Amniotic epithelial cell (primary cell): ENCODE measurements around the gene LRRK1.

ENCODE experiments used
- DNase-seq: peaks from one replicate; pipeline ENCODE4 v3.0.0-alpha.2; 2010; ENCODE audit warnings: low read depth

The LRRK1 gene

GRCh38 chr15:101057841-101058407, 138.8 kb downstream of the LRRK1 start:
- no peak for DNase-seq

DNA sequence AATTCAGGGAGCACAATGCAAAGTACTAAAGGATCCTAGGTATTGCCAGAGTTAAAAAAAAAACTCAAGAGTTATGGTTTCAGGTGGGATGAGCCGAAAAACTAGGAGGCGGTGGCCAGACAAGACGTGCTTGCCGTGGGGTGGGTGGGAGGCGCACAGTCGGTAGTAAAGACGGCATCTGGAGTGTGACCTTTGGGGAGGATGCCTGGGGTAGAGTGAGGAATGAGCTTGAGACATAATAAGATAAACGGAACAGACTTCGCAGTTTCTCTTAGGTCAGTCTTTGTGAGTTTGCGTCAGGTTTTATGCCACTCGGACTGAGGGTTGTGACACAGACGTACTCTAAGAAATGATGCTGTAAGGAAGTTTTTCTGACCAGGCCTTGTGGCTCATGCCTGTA, 139.6 kb downstream of the LRRK1 start:
- no peak for DNase-seq

GRCh38 chr15:101059381-101060341, 140.5 kb downstream of the LRRK1 start:
- no peak for DNase-seq

- no peak for DNase-seq
Measured at GRCh38 chr15:101060576-101061551, 141.7 kb downstream of the LRRK1 start.

- no peak for DNase-seq
Measured at GRCh38 chr15:101062063-101062462, 142.9 kb downstream of the LRRK1 start.

- DNase-seq, result no peak
Measured at GRCh38 chr15:101062471-101063171, 143.5 kb downstream of the LRRK1 start.

GRCh38 chr15:101063212-101063611, 144.1 kb downstream of the LRRK1 start:
- DNase-seq, result no peak

GRCh38 chr15:101063891-101064794, 145.0 kb downstream of the LRRK1 start:
- DNase-seq, result peak; percentile 31

- no peak for DNase-seq
Measured at GRCh38 chr15:101064795-101065569, 145.8 kb downstream of the LRRK1 start.

- no peak for DNase-seq
Measured at GRCh38 chr15:101065570-101066221, 146.5 kb downstream of the LRRK1 start.

GRCh38 chr15:101066501-101067408, 147.6 kb downstream of the LRRK1 start:
- no peak for DNase-seq

GRCh38 chr15:101067660-101068522, 148.7 kb downstream of the LRRK1 start:
- DNase-seq, result peak; percentile 42

- DNase-seq, result no peak
Measured at GRCh38 chr15:101068523-101068960, 149.4 kb downstream of the LRRK1 start.

DNA sequence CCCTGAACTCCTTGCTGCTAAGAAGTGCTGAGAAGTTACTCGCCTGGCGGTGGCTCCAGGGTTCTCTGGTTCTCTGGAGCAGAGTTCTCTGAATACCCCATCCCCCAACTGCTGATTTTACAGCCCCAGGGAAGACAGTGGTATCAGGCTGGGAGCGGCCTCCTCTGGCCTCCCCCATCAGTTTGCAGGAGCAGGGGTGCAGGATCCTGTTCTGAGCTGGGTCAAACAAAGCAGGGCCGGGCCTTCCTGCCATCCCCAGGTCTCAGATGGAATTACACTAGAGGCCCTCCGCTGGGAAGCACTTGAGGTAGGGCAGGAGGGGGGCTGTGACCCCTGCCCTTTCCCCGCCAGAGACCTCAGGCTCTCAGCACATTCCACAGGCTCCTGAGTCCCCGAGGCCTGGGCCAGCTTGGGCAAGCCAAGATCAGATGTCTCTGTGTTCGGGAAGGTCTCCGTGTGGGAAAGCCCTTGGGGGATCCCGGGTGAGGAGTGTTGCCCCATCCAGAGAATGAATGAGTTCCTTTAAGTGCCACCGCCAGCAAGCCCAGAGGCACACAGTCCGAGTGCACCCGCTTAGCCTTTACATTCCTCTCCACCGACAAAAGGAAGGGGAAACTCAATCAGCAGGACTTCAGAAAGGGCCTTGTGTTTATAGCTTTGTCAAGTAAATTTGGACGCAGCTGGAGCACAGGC, 149.9 kb downstream of the LRRK1 start:
- DNase-seq, result peak; percentile 66

- DNase-seq, result no peak
Measured at GRCh38 chr15:101069654-101069973, 150.5 kb downstream of the LRRK1 start.

DNA sequence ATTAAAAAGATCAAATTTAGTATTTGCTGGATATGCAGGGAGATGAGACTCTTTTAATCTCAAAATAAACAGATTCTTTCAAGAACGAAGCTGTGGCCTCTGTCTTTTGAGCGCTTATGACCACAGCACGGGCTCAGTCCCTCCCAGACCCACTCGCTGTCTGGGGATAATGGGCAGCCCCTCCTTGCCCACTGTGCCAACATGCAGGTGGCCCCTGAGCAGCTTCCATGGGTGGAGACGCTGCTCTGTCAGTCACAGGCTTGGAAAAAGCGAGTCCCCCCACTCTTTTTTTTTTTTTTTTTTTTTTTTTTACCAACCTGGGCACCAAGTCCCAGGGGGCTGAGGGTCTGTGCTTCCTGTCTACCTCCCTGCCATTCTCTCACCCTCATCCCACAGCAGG, 150.9 kb downstream of the LRRK1 start:
- no peak for DNase-seq
